MG63 (cell line): Measurements from ENCODE around the gene NUMB. TPM values are rescaled to one million over a fixed set of nuclear protein-coding genes. Genes with fewer than 3 reads are reported as not detected.

Experiments
- DNase-seq: peaks from one replicate; pipeline ENCODE4 v3.0.0-alpha.2; 2020
- H3K27me3 ChIP-seq: fragments of 250-450 bp; sonication (Bioruptor Pico); 2 replicates; pipeline ENCODE4 v1.5.1; 2020; ENCODE audit warnings: mild to moderate bottlenecking, moderate library complexity
- H3K36me3 ChIP-seq: fragments of 250-450 bp; sonication (Bioruptor Pico); 2 replicates; pipeline ENCODE4 v1.5.1; 2020; ENCODE audit warnings: mild to moderate bottlenecking, moderate library complexity
- H3K4me3 ChIP-seq: fragments of 250-450 bp; sonication (Bioruptor Pico); 2 replicates; pipeline ENCODE4 v1.5.1; 2020; ENCODE audit warnings: mild to moderate bottlenecking, moderate library complexity
- H3K9me3 ChIP-seq: fragments of 250-450 bp; sonication (Bioruptor Pico); 2 replicates; pipeline ENCODE4 v1.5.1; 2020; ENCODE audit warnings: mild to moderate bottlenecking, moderate library complexity
- total RNA-seq: library from RNA; depleted of rRNA; stranded (reverse); fragments of >200 nt; shearing (Covaris generic); gene quantifications from 2 replicates; pipeline ENCODE4 v1.2.3, GENCODE V29; 2014; ENCODE audit warnings: low replicate concordance; rRNA removed

The NUMB gene
- total RNA-seq, 1 experiment from 2014 or later: 12.2 TPM

DNA sequence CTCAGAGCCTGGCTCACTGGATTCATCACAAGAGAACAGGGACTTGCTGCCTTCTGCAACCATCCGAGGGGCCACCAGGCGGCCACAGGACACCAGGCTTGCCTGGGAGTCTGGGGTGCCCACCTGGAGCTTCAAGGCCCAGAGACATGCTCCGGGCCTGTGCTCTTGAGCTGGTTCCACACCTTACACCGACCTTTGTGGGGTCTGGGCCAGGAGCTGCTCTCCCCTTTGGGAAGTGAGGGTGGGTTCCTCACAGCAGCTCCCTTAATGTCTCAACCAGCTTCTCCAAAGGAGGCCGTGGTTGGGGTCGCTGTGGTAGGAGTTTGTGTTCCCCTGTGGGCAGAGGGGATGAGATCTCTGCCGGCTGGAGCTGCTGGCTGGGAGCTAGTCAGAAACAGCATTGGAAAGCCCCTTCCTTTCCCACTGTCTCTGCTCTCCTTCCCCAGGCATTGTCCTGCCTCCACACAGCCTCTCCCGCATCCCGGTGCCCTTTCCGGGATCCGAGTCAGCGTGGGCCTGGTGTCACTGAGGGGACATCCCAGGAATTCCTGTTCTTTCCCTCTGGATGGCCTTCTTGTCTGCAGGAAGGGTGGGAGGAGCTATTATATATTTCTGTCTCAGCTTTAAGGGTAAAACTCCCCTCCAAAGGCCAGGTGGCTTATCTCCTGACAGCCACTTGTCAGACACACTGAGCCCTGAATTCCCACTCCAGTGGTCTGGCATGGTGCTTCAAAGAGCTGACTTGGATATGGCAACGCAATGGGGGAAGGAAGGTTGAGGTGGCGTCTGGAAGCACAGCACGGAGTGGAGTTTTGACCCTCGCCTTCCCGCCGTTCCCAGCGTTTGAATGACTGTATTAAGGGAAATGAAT lies 226.1 kb downstream of the NUMB start:
- Histone ChIP-seq H3K4me3 (no peak overlapping the region), H3K27me3 (no peaks in the 10 kb centered on the region), H3K9me3 (no peaks in the 10 kb centered on the region), H3K36me3 (no peaks in the 10 kb centered on the region)
- DNase-seq: no peak

DNA sequence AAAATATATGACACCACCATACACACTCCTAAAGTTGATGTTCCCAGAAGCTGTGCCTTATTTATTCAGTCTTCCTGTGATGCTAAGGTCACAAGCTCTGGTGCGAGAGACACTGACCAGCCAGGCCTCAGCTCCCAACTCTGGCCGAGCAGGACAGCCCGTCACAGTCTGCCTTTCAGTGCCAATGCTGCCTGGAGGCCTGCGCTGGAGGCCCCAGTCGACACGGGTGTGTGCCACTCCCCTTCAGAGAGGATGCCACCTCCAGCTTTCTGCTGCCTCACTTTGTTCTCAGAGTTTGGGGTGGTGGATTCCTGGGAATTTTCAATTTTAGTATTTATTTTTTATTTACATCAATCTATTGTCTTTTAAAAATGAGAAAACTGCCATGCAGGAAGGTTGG lies 228.3 kb downstream of the NUMB start:
- Histone ChIP-seq H3K9me3 (no peaks in the 10 kb centered on the region), H3K4me3 (no peak overlapping the region), H3K36me3 (no peaks in the 10 kb centered on the region), H3K27me3 (no peaks in the 10 kb centered on the region)
- no peak for DNase-seq

DNA sequence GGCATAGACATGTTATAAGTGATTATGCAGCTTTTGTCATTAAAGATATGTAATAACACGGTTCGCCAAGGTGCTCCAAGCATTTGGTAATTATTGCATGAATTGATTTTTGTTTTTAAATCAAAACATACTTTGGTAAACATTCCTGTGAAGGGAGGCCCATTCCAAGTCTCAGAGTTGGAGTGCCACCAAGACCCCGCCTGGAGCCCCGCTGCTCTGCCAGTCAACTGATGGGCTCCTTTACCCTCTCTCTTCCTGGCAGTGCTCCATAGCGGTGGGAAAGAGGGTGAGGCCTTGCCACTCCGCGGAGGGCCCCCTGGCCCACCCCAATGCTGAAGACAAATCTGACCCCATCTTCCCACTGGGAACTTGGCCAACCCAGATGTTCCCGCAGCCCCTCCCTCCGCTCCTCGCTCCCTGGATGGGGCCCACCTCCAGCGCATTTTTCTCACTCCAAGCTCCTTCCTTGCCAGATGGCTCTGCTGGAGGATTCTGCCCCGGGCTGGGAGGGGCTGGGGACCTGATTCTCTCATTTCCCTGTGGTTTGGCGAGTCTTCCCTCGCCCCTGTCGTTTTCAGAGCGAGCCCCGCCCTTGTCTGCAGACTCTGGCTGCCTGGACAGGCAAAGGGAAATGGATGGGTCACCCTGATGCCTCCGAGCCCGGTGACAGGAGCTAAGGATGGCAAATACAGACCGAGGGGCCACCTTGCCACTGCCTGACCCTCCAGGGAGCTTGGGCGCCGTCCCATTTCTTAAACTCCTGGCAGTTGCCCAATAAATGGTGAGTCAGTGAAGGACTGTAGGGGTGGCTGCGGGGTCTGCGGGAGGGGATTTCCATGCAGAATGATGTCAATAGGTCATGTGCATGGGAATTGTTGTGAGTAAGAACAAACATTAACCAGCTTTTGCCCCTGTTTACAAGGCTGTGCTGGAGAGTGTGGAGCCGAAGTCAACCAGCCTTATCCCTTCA lies 230.2 kb downstream of the NUMB start:
- DNase-seq: peak; percentile 88
- Histone ChIP-seq H3K4me3 (no peak overlapping the region), H3K9me3 (no peaks in the 10 kb centered on the region), H3K27me3 (no peaks in the 10 kb centered on the region), H3K36me3 (no peaks in the 10 kb centered on the region)

DNA sequence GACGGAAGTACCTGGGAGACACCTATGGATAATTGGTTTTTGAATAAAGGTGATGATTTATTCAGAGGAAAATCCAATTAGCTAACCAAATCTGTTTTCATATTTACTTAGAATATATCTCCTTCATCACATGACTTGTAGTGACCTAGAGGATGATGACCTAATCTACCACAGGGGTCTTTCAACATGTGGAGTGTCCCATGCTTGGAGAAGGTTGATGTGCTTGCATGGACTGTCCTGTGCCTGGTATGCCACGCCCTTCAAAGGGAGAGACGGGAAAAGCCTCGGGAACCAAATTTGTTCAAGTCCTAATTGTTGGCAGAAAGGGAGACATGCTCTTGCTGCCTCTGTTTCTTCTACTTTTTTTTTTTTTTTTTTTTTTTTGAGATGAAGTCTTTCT lies 232.8 kb downstream of the NUMB start:
- no peak for DNase-seq
- H3K27me3 ChIP-seq: no peaks in the 10 kb centered on the region
- no peaks in the 10 kb centered on the region for H3K9me3 ChIP-seq

More for the DNA sequence above, 232.8 kb downstream of the NUMB start:
- no peaks in the 10 kb centered on the region for H3K36me3 ChIP-seq
- H3K4me3 ChIP-seq: no peak overlapping the region

Other genes starting within 250 kb of the NUMB start
- gene PAPLN, start 221.0 kb downstream of the NUMB start, total RNA-seq: 0.53 TPM in 1 of 2 replicates, not detected in the other
- gene RIOX1, start 32.4 kb upstream of the NUMB start, total RNA-seq: 14.2 and 23.6 TPM in 2 replicates
- 0.16 TPM in 1 of 2 replicates, not detected in the other for gene ACOT1, start 78.6 kb upstream of the NUMB start, total RNA-seq
- not detected in 2 replicates for gene HEATR4, start 100.4 kb upstream of the NUMB start, total RNA-seq
- 27.8 and 33.4 TPM in 2 replicates for gene ACOT2, start 110.7 kb upstream of the NUMB start, total RNA-seq
- 0.44 and 0.76 TPM in 2 replicates for gene ACOT4, start 133.3 kb upstream of the NUMB start, total RNA-seq
- not detected in 2 replicates for gene ACOT6, start 154.0 kb upstream of the NUMB start, total RNA-seq
- 7.0 and 92.2 TPM in 2 replicates for gene DNAL1, start 186.4 kb upstream of the NUMB start, total RNA-seq